IPS-18c (cell line): ENCODE results near the gene ADAMTS3.

Experiments used
- H3K4me3 ChIP-seq: 2 replicates; pipeline ENCODE4 v1.7.0; 2013; ENCODE audit warnings: low read depth, mild to moderate bottlenecking, low read length, moderate library complexity; ENCODE audit not compliant: insufficient read depth
- H3K9me3 ChIP-seq: one replicate; pipeline ENCODE4 v1.6.1; 2013; ENCODE audit warnings: mild to moderate bottlenecking, low read length, moderate library complexity; ENCODE audit not compliant: control insufficient read depth, insufficient read depth

The ADAMTS3 gene

DNA sequence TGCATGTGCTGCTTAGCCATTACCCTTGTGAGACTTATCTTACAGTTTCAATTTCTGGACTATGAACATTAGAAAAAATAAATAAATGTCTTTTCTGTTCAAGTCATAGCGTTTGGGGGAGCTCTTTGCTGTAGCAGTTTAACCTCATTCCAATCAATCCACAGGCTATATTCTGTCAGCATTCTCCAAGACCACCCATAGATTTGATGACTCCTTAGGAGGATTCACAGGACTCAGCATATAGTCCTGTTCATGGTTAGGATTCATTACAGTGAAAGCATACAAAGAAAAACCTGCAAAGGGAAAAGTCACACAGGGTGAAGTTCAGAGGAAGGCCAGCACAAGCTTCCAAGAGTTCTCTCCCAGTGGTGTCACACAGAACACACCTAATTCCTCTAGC lies 180.5 kb downstream of the ADAMTS3 start:
- H3K9me3 ChIP-seq, result no peaks in the 10 kb centered on the region
- no peak overlapping the region for H3K4me3 ChIP-seq

DNA sequence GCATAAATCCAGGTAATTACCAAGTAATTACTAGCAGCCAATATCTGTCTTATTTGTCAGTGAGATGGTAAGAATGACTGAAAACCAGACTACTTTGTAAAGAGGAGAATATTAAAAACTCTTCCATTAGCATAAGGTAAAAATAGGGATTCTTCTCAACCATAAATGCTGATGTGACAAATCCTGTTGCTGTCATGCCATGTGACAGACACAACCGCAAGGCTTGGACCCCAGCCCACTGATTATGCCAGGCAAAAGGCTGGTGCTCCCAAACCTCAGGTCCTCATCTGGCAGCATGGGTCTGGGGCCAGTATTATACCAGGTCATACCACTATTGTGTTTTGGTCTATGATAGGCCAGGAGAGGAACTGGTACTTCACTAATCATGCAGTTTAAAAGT lies 181.1 kb downstream of the ADAMTS3 start:
- Histone ChIP-seq H3K9me3 (no peaks in the 10 kb centered on the region), H3K4me3 (no peak overlapping the region)

DNA sequence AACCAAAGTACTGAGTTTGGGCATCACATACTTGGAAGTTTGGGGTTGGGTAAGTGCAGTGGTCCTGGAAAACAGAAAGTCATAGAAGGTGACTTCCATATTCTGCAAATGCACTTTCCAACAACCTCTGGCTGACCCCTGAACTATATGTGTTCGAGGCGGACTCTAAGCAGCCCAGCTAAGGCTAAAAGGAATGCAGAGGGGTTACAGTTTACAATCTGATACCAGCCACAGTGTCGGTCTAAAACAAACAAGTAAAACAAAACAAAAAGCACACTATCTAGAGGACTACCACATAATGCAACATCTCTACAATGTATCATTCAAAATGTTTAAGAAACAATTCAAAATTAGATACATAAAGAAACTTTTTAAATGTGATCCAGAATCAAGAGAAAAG lies 185.6 kb downstream of the ADAMTS3 start:
- H3K4me3 ChIP-seq, result no peak overlapping the region
- no peaks in the 10 kb centered on the region for H3K9me3 ChIP-seq

DNA sequence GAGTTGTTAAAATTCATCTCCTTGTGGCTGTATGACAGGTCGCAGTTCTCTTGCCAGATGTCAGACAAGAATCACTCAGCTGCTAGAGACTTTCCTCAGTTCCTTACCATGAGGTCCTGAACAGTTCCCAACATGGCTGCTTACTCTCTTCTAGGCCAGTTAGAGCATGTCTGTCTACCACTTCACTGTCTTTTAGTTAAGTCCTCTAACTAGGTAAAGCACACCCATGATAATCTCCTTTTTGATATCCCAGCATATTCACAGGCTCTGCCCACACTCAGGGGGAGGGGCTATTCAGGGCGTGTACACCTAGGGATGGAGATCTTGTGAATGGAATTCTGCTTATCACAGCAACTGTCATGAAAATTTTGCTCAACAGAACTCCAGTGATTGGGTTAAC lies 190.1 kb downstream of the ADAMTS3 start:
- no peaks in the 10 kb centered on the region for H3K9me3 ChIP-seq
- H3K4me3 ChIP-seq, result no peak overlapping the region

DNA sequence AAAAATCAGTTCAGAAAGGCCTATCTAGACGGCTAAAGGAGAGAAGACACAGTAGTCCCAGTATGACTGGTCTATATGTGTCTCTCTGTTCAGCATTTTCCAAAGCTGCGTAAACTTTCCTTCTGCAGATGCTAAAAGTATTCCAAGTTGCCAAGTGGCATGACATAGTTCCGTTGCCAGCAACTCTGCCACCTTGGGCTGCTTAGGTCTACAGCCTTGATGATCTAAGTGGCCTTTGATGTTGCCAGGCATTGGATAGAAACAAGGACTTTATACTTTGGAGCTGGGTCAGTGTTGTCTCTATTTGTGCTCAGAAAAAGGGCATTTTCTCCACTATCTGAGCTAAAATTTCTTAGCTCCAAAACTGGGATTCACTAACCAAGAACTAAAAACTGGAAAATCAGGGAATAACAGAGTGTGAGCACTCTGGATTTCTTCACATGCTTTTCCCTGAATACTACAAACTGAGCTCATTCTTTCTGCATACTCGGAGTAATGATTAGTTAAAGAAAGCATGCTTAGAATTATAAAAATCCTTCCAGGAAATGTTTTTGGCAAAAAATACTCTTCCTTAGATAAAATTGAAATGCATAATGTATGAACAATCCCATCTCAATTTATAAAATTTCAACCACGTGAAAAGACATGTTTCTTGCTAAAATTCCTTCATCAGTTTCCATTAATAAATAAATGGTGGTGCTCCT lies 191.4 kb downstream of the ADAMTS3 start:
- H3K9me3 ChIP-seq, result no peaks in the 10 kb centered on the region
- H3K4me3 ChIP-seq, result no peak overlapping the region

DNA sequence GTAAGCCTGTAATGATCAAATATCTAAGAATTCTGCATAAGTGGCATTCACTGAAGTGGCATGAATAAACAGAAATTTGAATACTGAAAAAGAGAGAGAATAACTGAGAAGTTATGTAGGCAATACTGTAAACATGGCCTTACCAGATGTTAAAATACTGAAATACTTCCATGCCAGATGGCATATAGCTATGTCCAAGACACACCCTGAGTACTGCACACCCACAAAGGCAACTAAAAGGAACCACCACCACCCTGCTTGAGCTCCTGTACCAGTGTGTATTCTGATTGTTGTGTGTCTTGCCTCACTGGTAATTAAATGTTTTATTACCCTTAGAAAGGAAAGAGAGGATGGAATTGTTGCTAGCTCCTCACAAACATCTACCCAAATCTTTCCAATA lies 192.1 kb downstream of the ADAMTS3 start:
- Histone ChIP-seq H3K9me3 (no peaks in the 10 kb centered on the region), H3K4me3 (no peak overlapping the region)

DNA sequence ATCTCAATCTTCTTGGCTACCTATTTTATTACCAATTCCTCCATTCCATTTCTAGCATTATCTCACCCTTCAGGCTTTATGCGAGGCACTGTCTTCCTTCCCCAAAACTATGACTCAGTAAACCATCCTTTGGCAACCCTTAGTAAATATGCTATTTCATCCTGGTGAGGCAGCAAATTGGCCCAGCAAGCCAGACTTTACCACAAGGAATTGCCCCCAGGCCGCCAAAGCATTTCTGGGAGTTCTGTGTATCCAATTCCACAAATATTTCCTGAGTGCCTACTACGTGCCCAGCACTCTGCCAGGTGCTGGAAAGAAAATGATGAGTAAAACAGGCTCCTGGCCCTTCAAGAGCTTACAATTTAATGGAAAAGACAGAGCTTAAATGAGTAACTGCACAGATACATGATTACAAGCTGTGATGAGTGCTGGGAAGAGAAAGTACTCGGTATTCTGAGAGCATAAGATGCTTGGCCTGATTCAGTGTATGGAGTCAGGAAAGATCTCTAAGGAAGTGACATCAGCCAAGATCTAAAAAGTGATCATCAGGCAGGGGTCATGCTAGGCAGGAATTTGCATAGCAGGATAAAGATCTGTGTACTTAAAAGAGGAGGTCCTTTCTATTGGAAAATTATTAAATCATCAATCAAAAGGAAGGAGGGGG lies 193.8 kb downstream of the ADAMTS3 start:
- Histone ChIP-seq H3K9me3 (no peaks in the 10 kb centered on the region), H3K4me3 (no peak overlapping the region)

DNA sequence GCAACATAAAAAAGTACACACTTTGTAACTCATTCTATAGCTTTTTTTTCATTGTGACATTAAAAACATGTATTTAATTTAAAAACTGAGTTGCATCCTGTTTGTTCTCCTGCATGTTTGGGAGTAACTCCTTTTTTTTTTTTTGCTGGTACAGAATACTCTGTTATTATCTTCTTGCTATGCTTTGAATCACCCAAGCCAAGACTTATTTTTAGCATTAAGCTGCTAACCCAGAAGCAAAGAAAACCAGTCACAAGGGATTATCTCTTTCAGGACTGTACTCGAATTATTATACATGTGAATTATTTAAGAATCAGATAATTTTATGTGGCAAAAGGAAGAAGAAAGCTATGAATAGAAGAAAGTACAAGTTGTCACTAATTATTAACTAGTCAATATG lies 194.9 kb downstream of the ADAMTS3 start:
- no peak overlapping the region for H3K4me3 ChIP-seq
- no peaks in the 10 kb centered on the region for H3K9me3 ChIP-seq

DNA sequence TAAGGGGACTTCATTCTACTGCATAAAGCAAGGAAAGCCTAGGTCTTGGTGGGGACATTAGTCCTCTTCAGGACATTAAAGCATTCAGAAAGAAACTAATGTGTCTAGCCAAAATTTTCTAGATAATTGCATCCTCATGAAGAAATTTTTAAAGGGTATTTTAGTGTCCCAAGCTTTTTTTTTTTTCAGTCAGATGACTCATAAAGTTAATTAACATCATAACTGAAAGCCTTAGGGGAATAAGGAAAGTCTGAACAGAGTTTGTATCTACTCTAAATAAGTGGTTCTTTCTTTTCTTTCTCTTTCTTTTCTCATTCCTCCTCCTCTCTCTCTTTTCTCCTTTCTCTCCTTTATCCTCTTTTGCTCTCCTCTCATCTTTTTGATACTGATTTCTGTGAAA lies 202.4 kb downstream of the ADAMTS3 start:
- no peak overlapping the region for H3K4me3 ChIP-seq
- H3K9me3 ChIP-seq, result no peaks in the 10 kb centered on the region

DNA sequence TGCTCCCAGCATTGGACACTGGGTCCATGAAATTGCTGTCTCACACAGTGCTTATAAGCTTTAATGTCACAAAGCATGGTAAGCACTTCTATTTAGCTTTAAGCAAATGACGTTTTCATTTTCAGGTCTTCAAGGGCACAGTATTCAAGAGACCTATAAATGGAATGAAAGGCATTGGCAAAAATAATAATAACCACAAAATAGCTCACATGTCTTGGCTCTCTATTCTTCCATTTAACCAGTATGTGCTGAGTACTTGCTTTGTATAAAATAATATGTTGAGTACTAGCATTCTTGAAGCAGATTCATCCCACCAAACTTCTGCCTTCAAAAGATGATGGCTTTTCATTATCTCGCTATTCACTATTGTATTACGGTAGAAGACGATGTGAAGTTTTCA lies 203.0 kb downstream of the ADAMTS3 start:
- no peak overlapping the region for H3K4me3 ChIP-seq
- no peaks in the 10 kb centered on the region for H3K9me3 ChIP-seq

DNA sequence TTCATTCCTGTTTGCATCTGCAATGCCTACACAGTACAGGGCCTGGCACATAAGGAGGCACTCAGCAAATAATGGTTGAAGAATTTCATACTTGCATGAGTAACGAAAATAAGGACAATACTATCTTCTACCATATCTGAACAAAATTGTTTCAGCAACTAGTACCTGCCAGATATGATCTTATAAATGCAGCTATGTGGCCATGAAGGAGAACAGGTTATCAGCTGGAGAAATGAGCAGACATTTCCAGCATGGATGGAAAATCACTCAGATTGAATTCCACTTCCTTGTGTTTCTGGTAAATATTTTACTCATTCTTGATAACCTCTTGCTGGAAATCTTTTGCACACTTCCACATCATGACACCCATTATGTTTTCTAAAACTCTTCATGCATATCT lies 204.0 kb downstream of the ADAMTS3 start:
- Histone ChIP-seq H3K9me3 (no peaks in the 10 kb centered on the region), H3K4me3 (no peak overlapping the region)

DNA sequence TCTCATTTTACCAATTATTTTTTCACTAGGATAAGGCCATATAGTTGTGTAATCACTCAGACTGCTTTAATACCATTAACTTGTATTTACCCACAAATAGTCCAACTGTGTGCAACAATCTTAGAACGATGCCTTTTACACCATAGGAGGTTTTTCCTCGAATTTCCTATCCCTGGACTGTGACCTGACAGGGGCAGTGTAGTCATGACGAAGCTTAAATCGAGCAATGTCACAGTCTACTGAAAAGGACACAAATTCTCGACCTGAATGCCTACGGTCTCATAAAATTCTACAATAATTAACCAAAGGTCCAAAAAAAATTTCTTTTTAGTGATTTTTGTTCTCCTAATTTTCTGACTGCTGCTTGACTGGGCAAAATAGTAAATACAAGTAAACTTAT lies 208.9 kb downstream of the ADAMTS3 start:
- no peak overlapping the region for H3K4me3 ChIP-seq

DNA sequence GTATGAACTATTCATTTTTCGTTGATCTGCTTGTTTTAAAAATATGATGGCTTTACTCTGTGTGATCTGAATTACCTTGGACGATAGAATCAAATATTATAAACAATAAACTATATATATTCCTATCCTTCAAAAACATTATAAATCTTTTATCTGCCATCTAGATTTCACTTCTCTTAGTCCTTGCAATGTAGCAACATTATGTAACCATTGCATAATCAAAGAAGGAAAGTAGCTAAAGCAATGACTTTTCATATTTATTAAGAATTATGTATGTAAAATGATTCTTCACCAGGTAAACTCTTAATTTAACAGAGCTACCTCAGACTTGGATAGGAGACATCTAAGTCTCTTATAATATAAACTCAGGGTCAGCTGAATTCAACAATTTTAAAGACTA lies 210.5 kb downstream of the ADAMTS3 start:
- no peaks in the 10 kb centered on the region for H3K9me3 ChIP-seq
- no peak overlapping the region for H3K4me3 ChIP-seq

More for the DNA sequence above, 208.9 kb downstream of the ADAMTS3 start:
- no peaks in the 10 kb centered on the region for H3K9me3 ChIP-seq

DNA sequence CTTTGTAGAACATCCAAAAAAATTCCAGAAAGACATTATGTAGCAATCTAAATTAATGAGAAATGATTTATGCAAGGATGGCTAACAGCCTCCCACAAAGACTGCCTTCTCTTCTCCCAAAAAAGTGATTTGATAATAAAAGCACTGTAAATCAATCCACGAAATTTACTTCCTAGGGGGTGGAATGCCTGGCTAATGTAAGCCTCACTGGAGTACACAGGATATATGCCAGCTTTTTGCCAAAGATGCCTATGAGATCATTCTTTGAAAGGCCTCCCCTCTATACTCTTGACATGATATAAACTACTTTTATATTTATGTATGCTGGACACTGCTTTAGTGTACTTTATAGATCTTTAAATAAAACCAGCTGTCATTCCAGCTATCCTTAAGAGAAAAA lies 211.1 kb downstream of the ADAMTS3 start:
- no peaks in the 10 kb centered on the region for H3K9me3 ChIP-seq
- H3K4me3 ChIP-seq, result no peak overlapping the region

DNA sequence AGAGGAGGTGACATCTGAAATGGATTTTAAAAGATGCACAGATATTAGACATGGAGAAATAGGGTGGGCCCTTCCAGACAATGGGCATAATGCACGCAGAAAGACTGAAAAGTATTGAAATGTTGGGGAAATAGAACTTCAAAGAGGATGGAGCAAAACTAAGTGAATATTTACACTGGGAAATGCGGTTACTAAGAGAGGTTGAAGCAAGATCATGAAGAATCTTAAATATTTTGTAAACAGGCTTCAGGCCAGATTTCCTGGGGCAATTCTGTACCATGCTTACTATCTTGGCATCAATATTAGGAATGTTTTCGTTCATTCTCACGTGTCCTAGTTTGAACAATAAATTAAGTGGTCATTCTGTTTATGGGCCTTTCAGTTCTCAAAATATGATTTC lies 216.3 kb downstream of the ADAMTS3 start:
- Histone ChIP-seq H3K4me3 (no peak overlapping the region), H3K9me3 (no peaks in the 10 kb centered on the region)

DNA sequence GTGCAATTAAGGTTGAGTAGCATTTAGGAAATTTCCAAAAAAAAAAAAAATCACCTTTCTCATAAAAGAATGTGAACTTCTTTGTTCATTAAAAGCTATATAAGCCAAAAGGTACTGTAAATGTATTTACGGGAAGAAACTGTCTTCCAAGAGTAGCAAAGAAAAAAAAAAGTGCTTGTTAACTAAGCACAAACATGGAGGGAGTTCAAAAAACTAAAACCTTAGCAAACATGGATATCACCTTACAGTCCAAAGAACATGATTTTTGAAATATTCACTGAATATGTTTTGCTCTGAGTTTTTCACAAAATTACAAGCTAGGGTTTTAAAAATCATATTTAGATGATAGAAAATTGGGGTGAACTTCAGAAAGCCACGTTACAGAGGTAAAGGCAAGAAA lies 217.5 kb downstream of the ADAMTS3 start:
- no peak overlapping the region for H3K4me3 ChIP-seq
- no peaks in the 10 kb centered on the region for H3K9me3 ChIP-seq

DNA sequence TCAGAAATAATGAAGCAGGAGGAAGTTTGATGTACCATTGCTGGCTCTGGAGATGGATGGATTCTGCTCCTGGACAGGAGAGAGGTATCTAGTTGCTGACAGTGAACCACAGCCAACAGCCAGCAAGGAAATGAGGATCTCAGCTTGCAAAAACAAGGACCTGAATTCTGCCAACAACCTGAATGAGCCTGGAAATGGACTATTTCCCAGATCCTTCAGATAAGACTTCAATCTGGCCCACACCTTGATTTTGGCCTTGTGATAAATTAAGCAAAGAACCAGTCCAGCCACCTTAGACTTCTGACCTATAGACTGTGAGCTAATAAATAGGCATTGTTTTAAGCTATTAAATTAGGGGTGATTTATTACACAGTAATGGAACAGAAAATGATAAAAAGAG lies 220.3 kb downstream of the ADAMTS3 start:
- Histone ChIP-seq H3K9me3 (no peaks in the 10 kb centered on the region), H3K4me3 (no peak overlapping the region)

DNA sequence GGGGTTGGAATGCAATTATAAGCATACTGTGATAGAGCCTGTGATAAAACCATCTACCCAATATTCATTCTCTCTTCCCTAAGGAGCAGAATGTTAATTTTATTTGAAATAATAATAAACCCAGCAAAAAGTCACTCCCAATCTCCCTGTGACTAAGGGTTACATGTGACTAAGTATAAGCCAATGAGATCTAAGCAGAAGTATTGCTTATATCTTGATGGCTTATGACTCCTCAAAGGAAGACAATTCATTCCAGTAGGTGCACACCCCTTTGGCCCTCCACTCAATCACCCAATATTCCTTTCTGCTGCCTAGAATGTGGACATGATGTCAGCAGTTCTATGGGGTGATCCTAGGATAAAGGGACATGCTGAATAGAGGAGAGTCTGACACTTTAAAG lies 224.6 kb downstream of the ADAMTS3 start:
- no peak overlapping the region for H3K4me3 ChIP-seq
- no peaks in the 10 kb centered on the region for H3K9me3 ChIP-seq

DNA sequence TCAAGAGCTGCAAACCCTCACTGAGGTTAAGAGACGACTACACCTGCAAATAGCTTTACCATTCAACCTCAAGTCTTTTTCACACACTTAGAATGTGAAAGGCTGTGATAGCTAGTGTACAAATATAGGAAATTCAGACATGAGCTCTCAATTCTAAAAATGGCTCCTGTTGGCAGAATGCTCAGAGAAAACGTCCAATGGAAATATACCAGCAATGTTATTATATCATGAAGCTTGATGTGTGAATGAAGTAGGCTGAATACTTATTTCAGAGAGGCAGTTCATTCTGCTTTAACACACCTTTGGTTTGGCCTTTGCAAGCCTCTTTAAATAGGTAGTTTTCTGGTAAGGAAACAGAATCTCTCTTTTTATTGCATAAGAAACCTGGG lies 227.6 kb downstream of the ADAMTS3 start:
- Histone ChIP-seq H3K9me3 (no peaks in the 10 kb centered on the region), H3K4me3 (no peak overlapping the region)
